SK-N-MC (cell line): ENCODE measurements around the gene SMTNL2.

Experiments
- EZH2 ChIP-seq: fragments of 200-600 bp; sonication (generic); IDR thresholded peaks from one replicate; pipeline ENCODE4 v1.6.1; 2017; ENCODE audit warnings: antibody characterized with exemption
- POLR2AphosphoS5 ChIP-seq: IDR thresholded peaks from 2 replicates; pipeline ENCODE4 v1.6.1; 2012; ENCODE audit warnings: mild to moderate bottlenecking, low read depth, low read length, borderline replicate concordance

DNA sequence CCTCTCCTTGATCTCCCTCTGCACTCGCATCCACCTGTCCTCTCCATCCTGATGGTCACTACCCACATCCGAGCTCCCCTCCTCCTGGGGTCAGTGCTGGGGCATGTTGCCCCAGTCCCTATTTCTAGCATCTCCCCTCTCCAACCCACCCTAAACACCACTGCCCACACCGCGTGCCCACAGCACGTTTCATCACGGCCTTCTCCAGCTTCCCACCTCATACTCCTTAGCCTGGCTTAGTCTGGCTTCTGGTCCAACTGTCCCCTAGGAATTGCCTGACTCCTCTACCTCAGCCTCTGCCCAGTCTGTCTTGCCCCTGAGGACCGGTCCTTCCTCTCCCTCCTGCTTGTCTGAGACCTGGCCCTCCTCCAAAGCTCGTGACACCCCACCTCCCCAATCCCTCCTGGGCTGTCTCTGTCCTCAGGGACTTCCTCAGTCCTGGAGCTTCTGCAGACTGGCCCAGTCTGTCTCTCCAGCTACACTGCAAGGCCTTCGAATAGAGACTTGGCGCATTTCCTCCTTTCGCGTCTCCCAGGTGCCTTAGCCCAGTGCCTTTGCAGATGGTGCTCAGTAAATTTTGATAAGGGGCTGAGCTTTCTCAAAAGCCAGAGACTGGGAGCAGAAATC lies 52.3 kb downstream of the SMTNL2 start:
- TF ChIP-seq EZH2, result no peak
- no peak for TF ChIP-seq POLR2AphosphoS5
